Stimulated activated CD8-positive, alpha-beta memory T cell treated with anti-CD3 and anti-CD28 coated beads, Interleukin-4, amount 100 ng/mL, for 1 hour (primary cell): ENCODE data around the gene DDX54.

Experiments
- DNase-seq, 2 donors: peaks; one replicate each; pipeline ENCODE4 v3.0.0-alpha.2; 2020; ENCODE audit warnings: low read depth in 2 of 2, low spot score in 1 of 2

The DDX54 gene

DNA sequence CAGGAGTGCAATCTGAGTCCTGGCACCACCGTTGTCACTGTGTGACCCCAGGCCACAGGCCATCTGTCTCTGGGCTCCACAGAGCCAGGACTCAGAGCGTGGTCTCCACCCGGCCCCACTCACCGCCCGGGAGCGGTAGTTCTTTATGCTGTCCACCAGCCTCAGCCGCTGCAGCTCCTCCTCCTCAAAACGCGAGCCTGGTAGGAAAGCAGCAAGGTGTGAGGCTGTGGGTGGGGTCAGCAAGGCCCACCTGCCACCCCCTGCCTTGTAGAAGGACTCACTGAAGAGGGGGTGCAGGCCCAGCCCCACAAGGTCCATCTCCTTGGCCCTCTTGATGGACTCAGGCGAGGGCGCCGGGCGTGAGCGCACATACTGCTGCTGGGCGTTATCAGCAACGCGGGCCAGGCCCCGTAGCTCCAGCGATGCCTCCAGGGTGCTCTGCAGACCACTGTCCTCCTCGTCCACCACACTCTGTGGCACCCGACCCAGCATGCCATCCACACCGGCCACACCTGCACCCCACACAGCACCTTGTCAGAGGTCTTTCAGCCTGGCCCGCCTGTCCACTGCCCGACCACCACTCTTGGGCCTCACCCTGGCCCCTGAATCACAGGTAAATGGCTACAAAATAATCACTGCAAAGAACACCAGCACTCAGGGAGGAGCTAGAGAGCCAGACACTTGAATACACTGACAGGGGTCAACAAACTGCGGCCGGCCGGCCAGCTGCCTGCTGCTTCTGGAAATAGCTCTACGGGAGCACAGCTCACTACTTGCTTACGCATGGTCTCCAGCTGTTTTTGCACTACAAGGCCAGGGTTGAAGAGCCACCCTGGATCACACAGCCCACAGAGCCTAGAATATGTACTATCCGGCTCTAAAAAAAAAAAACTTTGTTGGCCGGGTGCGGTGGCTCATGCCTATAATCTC lies 19.5 kb downstream of the DDX54 start:
- no peak for DNase-seq

- DNase-seq, result no peak
Observed at GRCh38 chr12:113164014-113164413, 21.3 kb downstream of the DDX54 start.

DNA sequence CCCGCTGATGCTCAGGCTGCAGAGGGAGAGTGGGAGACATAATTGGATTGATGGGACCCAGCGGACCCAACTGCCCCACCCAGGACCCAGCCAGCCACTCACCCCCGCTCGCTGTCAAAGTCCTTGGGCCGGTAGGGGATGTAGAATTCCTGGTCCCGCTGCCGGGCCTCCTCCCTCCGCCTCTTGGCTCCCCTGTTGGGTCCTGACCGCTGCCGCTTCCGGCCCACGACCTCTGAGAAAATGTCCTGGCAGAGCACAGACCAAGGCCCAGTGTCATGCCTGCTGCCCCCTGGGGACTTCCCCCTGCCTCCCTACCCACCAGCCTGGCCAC lies 22.3 kb downstream of the DDX54 start:
- no peak for DNase-seq

DNA sequence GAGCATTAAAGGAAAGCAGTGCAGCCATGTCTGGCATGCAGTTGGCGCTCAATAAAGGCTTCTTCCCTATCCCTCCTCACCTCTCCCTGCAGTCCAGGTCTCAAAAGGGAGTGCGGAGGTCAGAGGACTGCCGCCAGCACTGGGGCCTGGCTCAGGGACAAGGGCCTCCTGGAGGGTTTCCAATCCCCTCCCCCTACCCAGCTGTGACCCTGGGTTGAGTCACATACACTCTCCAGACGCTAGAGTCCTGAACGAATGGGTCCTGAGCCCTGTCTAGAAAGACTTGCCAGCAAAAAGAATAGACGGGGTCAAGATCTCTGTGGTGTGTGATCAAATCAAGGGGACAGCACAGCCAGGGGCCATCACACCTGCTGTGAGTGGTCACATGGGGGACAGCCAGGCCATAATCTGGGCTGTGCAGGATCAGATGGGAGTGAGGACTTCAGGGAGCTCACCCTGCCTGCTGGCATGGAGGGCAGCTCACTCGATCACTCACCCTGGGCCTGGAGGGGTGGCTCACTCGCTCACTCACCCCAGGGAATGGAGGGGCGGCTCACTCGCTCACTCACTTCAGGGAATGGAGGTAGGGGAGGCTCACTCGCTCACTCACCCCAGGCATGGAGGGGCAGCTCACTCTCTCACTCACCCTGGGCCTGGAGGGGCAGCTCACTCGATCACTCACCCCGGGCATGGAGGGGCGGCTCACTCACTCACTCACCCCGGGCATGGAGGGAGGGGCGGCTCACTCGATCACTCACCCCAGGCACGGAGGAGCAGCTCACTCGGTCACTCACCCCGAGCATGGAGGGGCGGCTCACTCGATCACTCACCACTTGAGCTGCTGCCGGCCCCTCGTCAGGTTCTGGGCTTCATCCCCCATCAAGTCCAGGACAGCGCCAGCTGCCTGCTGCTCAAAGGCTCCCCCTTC lies 22.9 kb downstream of the DDX54 start:
- no peak for DNase-seq

- no peak for DNase-seq
Observed at GRCh38 chr12:113161415-113162016, 23.8 kb downstream of the DDX54 start.

DNA sequence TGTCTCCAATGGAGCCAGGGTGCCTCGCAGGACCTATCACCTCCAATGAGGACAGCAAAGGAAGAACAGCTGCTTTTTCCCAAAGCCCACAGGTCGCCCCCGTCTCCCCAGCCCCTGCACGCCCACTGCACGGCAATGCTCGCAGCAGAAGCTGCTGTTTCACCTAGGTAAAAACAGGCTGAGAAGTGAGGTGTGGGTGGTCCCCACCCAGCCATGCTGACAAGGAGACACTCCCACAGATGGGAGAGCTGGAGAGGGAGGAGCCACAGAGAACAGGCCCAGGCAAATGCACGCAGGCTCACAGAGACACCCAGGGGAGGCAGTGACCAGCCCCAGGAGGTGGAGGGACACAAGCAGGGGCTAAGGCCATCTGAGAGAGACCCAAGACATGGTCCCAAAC lies 25.3 kb downstream of the DDX54 start:
- DNase-seq, result no peak

DNA sequence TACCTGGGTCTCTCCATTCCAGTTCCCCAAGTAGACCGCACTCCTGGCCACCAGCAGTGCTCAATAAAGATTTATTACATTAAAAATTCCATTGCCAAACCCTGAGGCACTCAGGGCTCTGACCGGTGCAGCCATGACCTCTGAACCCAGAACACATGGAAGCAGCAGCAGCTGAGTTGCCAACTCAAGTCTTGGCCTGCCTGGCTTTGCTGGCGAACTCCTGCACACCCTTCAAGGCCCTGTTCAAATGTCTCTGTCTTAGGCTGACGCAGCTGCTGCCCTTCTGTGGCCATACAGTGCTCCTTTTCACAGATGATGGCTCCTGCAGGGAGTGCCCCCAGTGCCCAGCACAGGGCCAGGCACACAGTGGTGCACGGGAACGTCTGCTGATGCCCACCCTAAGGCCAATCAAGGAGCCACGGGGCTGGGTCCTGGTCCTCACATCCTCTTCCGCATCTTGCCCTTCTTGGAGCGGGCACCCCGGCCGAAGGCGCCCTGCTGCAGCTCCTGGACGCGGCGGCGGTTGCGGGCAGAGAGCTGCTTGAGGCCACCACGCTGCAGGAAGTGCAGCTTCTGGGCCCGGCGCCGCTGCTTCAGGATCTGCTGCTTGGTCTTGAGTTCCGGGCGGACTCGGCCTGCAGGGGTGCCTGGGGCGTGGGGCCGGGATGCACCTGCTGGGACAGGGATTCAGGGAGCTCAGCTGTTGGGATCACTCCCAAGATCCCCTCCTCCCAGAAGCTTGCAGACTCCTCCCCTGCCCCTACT lies 26.7 kb downstream of the DDX54 start:
- no peak for DNase-seq

DNA sequence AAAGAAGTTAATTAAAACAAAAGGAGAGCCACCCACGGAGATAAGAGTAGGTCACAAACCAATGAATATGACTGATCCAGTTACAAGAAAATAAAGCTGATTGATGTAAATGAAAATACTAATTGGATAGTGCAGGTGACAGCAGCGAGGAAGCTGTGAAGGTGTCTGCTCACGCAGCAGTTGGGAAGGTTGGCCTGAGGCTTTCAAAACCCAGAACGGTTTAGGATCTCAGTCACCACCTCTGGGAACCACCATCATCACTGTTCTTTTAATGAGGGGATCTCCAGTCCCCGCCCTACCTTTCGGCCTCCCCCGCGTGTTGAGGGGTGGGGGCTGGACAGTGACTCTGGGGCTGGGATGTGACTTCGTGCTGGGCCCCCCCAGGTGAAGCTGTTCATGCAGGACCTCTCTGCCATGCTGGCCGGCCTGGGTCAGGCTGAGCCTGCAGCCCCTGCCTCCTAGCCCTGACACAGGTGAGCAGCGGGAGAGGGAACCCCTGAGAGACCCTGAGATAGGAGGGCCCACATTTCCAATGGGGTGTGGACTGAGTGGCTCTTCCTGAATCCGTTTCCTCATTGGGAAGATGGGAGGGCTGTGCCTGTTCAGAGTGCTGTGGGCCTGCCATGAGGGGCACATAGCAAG lies 27.9 kb downstream of the DDX54 start:
- no peak for DNase-seq

GRCh38 chr12:113155646-113156045 lies 29.6 kb downstream of the DDX54 start:
- no peak for DNase-seq

- DNase-seq, result no peak
Observed at GRCh38 chr12:113155060-113155459, 30.2 kb downstream of the DDX54 start.

- no peak for DNase-seq
Observed at GRCh38 chr12:113154351-113154973, 30.8 kb downstream of the DDX54 start.

DNA sequence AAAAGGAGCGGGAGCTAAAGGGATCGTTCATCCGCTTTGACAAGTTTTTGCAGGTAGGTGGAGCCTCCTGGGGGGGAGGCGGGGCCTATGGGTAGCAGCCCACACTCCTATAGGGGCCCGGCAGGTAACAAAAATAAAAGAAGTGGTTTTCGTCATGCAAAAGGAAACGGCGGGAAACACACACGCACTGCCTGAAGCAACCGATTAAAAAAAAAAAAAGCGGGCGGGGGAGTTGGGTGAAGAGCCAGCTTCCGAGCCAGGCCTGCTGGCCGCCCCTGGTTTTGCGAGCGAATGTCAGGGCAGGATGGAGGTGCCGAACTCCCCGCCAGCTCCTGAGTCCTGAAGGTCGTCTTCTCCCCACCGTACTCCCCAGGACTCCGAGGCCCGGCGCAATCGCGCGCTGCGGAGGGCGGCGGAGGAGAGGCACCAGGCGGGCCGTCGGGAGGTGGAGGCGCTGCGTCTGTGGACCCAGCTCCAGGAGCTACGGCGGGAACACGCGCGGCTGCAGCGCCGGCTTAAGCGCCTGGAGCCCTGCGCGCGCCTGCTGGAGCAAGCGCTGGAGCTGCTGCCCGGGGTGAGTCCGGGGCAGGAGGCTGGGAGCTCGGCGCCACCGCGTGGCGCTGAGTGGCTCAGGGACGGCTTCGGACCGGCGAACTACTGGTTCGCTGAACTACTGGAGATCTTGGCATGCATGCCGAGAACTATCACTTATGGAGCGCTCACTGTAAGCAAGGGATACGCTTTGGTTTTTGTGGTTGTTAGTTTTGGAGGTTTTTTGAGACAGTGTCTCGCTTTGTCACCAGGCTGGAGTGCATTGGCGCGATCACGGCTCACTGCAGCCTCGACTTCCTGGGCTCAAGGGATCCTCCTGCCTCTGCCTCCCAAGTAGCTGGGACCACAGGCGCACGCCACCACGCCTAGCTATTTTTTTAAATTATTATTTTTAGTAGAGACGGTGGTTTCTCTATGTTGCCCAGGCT lies 32.2 kb downstream of the DDX54 start:
- peak in 1 of 2 donors; percentile 8 for DNase-seq

GRCh38 chr12:113152196-113152834 lies 33.0 kb downstream of the DDX54 start:
- no peak for DNase-seq

DNA sequence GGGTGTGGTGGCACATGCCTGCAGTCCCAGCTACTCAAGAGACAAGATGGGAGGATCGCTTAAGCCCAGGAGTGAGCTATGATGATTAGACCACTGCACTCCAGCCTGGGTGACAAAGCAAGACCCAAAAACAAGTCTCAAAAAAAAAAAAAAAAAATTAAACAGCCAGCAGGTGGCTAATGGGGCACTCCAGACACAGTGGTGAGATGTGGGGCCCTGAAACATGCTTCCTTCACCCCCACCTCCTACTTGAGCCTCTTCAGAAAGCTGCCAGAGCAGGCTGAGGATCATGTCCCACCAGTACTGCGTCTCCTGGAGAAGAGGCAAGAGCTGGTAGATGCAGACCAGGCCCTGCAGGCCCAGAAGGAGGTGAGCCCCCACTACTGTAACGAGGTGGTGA lies 33.6 kb downstream of the DDX54 start:
- DNase-seq, result no peak

DNA sequence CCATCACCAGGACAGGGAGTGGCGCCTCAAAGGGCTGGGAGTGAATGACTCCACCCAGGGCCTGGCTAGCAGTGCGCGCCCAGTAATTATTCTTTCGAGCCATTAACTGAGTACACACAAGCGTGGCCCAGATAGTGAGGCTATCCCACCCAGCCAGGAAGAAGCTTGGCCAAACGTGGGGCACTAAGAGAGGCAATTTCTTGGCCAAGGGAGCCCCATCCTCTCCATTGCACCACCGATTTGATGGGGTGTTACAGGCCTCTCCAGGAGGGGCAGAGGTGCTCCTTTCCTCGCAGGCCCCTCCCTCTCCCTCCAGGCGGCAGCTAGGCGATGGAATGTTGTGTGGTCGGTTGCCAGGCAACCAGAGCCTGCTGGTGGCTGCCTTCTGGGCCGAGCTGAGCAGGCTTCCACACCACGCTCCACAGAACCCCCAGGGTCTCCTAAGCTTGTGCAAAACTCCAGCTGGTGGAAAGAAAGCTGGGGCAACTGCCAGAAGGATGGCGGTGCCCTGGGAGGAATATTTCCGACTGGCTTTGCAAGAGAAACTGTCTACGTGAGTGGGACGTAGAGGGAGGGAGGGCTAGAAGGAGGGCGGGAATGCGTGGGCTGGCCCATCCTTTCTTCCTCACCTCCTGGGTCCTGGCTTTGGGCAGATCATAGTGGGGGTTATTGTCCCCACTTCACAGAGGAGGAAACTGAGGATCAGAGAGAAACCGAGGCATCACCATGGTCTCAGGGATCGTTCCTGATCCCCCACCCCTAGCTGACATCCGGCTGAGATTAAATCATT lies 35.7 kb downstream of the DDX54 start, which contains the start of gene CFAP73:
Gene CFAP73, plus strand, starts transcription at position 364 of the 790 bp plus-strand sequence. Its CDS starts 134 bp downstream, at position 498.
- no peak for DNase-seq

DNA sequence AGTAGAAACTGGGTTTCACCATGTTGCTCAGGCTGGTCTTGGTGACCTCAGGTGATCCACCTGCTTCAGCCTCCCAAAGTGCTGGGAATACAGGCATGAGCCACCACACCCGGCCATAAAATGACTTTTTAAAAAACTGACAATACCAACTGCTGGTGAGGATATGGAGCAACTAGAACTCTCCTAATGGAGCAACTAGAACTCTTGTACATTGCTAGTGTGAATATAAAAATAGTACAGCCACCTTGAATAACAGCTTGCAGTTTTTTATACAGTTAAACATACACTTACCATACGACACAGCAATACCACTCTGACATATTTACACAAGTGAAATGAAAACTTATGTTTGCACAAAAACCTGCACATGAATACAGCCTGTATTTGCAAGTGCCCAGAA lies 38.3 kb downstream of the DDX54 start:
- no peak for DNase-seq
